ENCODE measurements around the gene BCAS1.

BCAS1 gene

GRCh38 chr20:54068966-54069365 is 1.4 kb downstream of the BCAS1 start:
- DNase-seq (ENCODE audit: low read depth in 1 of 2, low spot score in 1 of 2): no peak
- Histone ChIP-seq H3K4me3 (replicated peaks; ENCODE audit: insufficient read depth, low read length) (no peak overlapping the region), H3K27ac (replicated peaks) (no peak overlapping the region), H3K27me3 (ENCODE audit: insufficient read depth, poor library complexity, severe bottlenecking) (no peaks in the 10 kb centered on the region)
- TF ChIP-seq GABPA (IDR thresholded peaks at IDR 0.05; ENCODE audit: low read depth) (no peak), SPI1 (IDR thresholded peaks at IDR 0.05; ENCODE audit: borderline replicate concordance, low read depth) (no peak), POLR2AphosphoS5 (IDR thresholded peaks at IDR 0.05; ENCODE audit: low read depth) (no peak)
- TF ChIP-seq, protein P1, sequence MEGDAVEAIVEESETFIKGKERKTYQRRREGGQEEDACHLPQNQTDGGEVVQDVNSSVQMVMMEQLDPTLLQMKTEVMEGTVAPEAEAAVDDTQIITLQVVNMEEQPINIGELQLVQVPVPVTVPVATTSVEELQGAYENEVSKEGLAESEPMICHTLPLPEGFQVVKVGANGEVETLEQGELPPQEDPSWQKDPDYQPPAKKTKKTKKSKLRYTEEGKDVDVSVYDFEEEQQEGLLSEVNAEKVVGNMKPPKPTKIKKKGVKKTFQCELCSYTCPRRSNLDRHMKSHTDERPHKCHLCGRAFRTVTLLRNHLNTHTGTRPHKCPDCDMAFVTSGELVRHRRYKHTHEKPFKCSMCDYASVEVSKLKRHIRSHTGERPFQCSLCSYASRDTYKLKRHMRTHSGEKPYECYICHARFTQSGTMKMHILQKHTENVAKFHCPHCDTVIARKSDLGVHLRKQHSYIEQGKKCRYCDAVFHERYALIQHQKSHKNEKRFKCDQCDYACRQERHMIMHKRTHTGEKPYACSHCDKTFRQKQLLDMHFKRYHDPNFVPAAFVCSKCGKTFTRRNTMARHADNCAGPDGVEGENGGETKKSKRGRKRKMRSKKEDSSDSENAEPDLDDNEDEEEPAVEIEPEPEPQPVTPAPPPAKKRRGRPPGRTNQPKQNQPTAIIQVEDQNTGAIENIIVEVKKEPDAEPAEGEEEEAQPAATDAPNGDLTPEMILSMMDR (IDR thresholded peaks at IDR 0.05; ENCODE audit: insufficient read depth, low read length): no peak
- TF ChIP-seq, protein P2, sequence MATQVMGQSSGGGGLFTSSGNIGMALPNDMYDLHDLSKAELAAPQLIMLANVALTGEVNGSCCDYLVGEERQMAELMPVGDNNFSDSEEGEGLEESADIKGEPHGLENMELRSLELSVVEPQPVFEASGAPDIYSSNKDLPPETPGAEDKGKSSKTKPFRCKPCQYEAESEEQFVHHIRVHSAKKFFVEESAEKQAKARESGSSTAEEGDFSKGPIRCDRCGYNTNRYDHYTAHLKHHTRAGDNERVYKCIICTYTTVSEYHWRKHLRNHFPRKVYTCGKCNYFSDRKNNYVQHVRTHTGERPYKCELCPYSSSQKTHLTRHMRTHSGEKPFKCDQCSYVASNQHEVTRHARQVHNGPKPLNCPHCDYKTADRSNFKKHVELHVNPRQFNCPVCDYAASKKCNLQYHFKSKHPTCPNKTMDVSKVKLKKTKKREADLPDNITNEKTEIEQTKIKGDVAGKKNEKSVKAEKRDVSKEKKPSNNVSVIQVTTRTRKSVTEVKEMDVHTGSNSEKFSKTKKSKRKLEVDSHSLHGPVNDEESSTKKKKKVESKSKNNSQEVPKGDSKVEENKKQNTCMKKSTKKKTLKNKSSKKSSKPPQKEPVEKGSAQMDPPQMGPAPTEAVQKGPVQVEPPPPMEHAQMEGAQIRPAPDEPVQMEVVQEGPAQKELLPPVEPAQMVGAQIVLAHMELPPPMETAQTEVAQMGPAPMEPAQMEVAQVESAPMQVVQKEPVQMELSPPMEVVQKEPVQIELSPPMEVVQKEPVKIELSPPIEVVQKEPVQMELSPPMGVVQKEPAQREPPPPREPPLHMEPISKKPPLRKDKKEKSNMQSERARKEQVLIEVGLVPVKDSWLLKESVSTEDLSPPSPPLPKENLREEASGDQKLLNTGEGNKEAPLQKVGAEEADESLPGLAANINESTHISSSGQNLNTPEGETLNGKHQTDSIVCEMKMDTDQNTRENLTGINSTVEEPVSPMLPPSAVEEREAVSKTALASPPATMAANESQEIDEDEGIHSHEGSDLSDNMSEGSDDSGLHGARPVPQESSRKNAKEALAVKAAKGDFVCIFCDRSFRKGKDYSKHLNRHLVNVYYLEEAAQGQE (IDR thresholded peaks at IDR 0.05; ENCODE audit: insufficient replicate concordance, low read depth): no peak

DNA sequence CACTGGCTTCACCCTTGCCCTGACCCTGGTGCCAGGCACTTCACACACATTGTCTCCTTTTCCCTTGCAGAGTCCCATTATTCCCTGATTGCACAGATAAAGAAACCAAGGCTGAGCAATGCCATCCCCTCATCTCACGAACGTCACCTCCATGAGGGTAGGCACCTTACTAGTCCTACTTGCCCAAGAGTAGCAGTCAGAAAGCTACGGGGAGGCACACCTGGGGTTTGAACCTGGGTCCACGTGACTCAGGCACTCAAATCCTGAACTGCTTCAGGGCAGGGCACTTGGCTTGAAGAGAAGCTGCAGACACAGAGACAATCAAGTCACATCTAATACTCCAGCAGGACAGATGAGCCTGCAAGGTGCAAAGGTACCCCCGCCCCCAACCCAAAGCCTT is 1.9 kb downstream of the BCAS1 start:
- no peak for DNase-seq (ENCODE audit: low read depth in 1 of 2, low spot score in 1 of 2)
- no peak for TF ChIP-seq POLR2AphosphoS5 (IDR thresholded peaks at IDR 0.05; ENCODE audit: low read depth)
- no peak for TF ChIP-seq SPI1 (IDR thresholded peaks at IDR 0.05; ENCODE audit: borderline replicate concordance, low read depth)
- no peak for TF ChIP-seq GABPA (IDR thresholded peaks at IDR 0.05; ENCODE audit: low read depth)
- TF ChIP-seq, protein P2 (IDR thresholded peaks at IDR 0.05; ENCODE audit: insufficient replicate concordance, low read depth): no peak
- TF ChIP-seq, protein P1 (IDR thresholded peaks at IDR 0.05; ENCODE audit: insufficient read depth, low read length): no peak
- Histone ChIP-seq H3K27ac (replicated peaks) (no peak overlapping the region), H3K27me3 (ENCODE audit: insufficient read depth, poor library complexity, severe bottlenecking) (no peaks in the 10 kb centered on the region), H3K4me3 (replicated peaks; ENCODE audit: insufficient read depth, low read length) (no peak overlapping the region)

DNA sequence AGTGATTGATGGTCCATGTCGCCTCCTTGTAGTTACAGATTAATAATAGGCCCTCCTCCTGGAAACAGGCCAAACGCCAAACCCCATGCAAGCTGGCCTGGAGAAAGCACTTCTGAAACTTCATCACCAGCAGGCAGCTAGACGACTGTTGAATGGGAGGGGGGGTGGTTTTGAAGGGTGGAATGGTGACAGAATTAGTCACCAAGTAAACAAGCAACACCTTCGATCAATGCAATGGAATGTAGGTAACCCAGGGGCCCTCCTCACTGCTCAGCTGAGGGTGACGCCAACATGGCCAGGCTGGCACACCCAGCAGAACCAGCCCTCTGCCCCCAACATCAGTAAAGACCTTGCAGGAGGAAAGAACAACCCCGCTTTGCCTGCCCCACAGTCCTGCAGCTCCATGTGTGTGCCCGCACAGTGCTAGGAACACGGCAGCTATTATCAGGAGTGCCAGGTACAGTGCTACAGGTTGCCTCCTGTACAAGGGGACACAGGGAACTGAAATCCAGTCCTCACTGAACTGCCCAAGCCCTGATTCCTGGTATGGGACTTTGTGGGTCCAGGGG is 2.7 kb downstream of the BCAS1 start:
- DNase-seq (ENCODE audit: low read depth in 1 of 2, low spot score in 1 of 2): no peak
- TF ChIP-seq, protein P2 (IDR thresholded peaks at IDR 0.05; ENCODE audit: insufficient replicate concordance, low read depth): no peak
- TF ChIP-seq POLR2AphosphoS5 (IDR thresholded peaks at IDR 0.05; ENCODE audit: low read depth): no peak
- no peak overlapping the region for H3K27ac ChIP-seq (replicated peaks)

More for the DNA sequence above, 2.7 kb downstream of the BCAS1 start:
- no peaks in the 10 kb centered on the region for H3K27me3 ChIP-seq (ENCODE audit: insufficient read depth, poor library complexity, severe bottlenecking)
- H3K4me3 ChIP-seq (replicated peaks; ENCODE audit: insufficient read depth, low read length): no peak overlapping the region
